ENCODE results near the gene BPTF. TPM values are rescaled to one million over a fixed set of nuclear protein-coding genes. Genes with fewer than 3 reads are reported as not detected.
A peak's percentile ranks its signal among the peaks of the same experiment; 100 is the strongest.
"Not testable (repeated sequence)": the region's sequence is repeated elsewhere in the genome, so short reads cannot be mapped to it uniquely, and the experiment has no call there.

The BPTF gene
- total RNA-seq, 1 donor from 2014 or later, result 76.6 TPM

DNA sequence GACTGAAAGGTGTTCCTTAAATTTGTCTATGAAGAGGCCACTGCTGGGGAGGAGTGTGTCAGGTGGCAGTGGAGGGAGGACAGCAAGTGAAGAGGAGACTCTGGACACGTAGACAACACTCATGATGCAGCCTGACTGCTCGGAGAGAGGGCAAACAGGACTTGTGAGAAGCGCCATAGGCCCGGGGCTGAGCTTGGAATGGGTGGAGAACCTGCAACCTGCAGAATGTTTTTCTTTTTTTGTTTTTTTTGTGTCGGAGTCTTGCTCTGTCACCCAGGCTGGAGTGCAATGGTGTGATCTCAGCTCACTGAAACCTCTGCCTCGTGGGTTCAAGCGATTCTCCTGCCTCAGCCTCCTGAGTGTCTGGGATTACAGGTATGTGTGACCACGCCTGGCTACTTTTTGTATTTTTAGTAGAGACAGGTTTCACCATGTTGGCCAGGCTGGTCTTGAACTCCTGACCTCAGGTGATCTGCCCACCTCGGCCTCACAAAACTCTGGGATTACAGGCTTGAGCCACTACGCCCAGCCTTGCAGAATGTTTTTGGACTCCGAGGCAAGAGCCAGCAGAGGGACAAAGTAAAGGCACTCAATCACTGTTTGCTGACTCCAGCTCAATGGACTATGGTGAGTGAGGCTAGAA, 189.9 kb downstream of the BPTF start:
- Mint-ChIP-seq H3K36me3 (ENCODE audit: low read depth) (no peaks in the 10 kb centered on the region), H3K9me3 (no peaks in the 10 kb centered on the region), H3K4me1 (ENCODE audit: low read depth) (peaks cover 16% of the 10 kb centered on the region), H3K4me3 (no peak overlapping the region), H3K27me3 (ENCODE audit: insufficient read depth) (peaks cover 20% of the 10 kb centered on the region), H3K27ac (no peak overlapping the region)
- intact Hi-C loops (cut with micrococcal nuclease), result no loop called here
- no peak for DNase-seq (ENCODE audit: low spot score)

- peaks cover 19% of the 10 kb centered on the region for H3K4me1 Mint-ChIP-seq (ENCODE audit: low read depth)
- H3K36me3 Mint-ChIP-seq (ENCODE audit: low read depth), result no peaks in the 10 kb centered on the region
- intact Hi-C loops (cut with micrococcal nuclease), result no loop called here
- H3K27ac Mint-ChIP-seq, result no peak overlapping the region
- peaks cover 17% of the 10 kb centered on the region for H3K27me3 Mint-ChIP-seq (ENCODE audit: insufficient read depth)
- H3K9me3 Mint-ChIP-seq, result no peaks in the 10 kb centered on the region
- H3K4me3 Mint-ChIP-seq, result no peak overlapping the region
- no peak for DNase-seq (ENCODE audit: low spot score)
Observed at GRCh38 chr17:68016838-68017237, 191.5 kb downstream of the BPTF start.

DNA sequence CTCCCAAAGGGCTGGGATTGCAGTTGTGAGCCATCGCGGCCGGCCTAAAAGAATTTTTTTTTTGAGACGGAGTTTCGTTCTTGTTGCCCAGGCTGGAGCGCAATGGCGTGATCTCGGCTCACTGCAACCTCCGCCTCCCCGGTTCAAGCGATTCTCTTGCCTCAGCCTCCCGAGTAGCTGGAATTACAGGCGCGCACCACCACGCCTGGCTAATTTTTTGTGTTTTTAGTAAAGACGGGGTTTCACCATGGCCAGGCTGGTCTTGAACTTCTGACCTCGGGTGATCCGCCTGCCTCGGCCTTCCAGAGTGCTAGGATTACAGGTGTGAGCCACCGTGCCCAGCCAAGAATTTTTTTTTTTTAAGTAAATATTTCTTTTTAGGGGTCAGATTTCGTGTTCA, 193.2 kb downstream of the BPTF start:
- H3K36me3 Mint-ChIP-seq (ENCODE audit: low read depth); intact Hi-C loops (cut with micrococcal nuclease); H3K4me3 Mint-ChIP-seq; H3K9me3 Mint-ChIP-seq; H3K27ac Mint-ChIP-seq; DNase-seq (ENCODE audit: low spot score): not testable (repeated sequence)
- Mint-ChIP-seq H3K4me1 (ENCODE audit: low read depth) (peaks cover 21% of the 10 kb centered on the region), H3K27me3 (ENCODE audit: insufficient read depth) (peaks cover 19% of the 10 kb centered on the region)

DNA sequence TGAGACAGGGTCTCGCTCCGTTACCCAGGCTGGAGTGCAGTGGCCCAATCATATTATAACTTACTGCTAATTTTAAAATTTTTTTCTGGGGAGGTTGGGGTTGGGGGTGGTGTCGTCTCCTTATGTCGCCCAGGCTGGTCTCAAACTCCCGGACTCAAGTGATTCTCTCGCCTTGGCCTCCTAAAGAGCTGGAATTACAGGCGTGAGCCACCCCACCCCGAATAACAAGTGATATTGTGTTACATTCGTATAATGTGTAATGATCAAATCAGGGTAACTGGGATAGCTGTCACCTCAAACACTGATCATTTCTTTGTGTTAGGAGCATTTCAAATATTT, 194.0 kb downstream of the BPTF start:
- DNase-seq (ENCODE audit: low spot score), result no peak
- H3K4me3 Mint-ChIP-seq, result peak overlapping the region; percentile 87
- H3K4me1 Mint-ChIP-seq (ENCODE audit: low read depth), result peaks cover 21% of the 10 kb centered on the region
- H3K36me3 Mint-ChIP-seq (ENCODE audit: low read depth), result no peaks in the 10 kb centered on the region
- intact Hi-C loops (cut with micrococcal nuclease), result loop anchor here (1.0 kb wide), 1 partner anchor 8 kb away; no protein-coding TSS in a partner anchor
- peaks cover 15% of the 10 kb centered on the region for H3K27me3 Mint-ChIP-seq (ENCODE audit: insufficient read depth)
- no peaks in the 10 kb centered on the region for H3K9me3 Mint-ChIP-seq
- peak overlapping the region; percentile 98 for H3K27ac Mint-ChIP-seq

DNA sequence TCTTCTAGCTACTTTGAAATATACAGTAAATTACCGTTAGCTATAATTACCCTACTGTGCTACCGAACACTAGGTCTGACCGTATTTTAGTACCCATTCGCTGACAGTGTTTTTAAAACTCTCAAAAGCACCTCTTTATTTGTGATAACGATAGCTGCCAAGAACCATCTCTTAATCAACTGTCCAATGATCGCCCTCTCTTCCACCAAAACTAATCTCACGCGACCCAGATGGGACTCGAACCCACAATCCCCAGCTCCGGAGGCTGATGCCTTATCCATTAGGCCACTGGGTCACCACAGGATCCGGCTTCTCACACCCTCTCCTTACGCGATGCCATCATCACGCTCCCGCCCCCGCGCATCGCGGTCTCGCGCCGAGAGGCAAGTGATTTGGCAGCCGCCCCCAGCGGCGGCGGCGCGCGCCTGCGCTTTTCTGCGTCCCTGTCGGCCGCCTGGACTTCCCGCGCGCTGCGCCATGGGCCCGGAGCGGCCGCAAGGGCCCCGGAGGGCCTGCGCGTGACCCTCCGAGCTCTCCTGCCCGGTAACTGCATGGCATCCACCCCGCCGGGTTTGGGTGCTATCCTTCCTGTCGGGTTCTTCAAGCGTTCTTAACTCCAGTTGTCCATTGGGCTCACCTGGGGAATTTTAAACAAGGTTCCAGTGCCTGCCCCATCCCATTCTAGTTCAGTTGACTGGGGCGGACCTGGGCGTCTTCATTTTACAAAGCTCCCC, 194.5 kb downstream of the BPTF start:
- intact Hi-C loops (cut with micrococcal nuclease), result loop anchor here (1.0 kb wide), 3 partner anchors 9 to 25 kb away; partner anchors contain the start of gene KPNA2
- peaks cover 16% of the 10 kb centered on the region for H3K27me3 Mint-ChIP-seq (ENCODE audit: insufficient read depth)
- no peaks in the 10 kb centered on the region for H3K9me3 Mint-ChIP-seq
- H3K4me3 Mint-ChIP-seq, result peak overlapping the region; percentile 87
- peak; percentile 96 for DNase-seq (ENCODE audit: low spot score)
- H3K27ac Mint-ChIP-seq, result peak overlapping the region; percentile 98
- peaks cover 21% of the 10 kb centered on the region for H3K4me1 Mint-ChIP-seq (ENCODE audit: low read depth)
- no peaks in the 10 kb centered on the region for H3K36me3 Mint-ChIP-seq (ENCODE audit: low read depth)

GRCh38 chr17:68020409-68020756, 195.1 kb downstream of the BPTF start:
- no peak for DNase-seq (ENCODE audit: low spot score)
- intact Hi-C loops (cut with micrococcal nuclease), result loop anchor here (1.0 kb wide), 2 partner anchors 15 to 25 kb away; partner anchors contain the start of gene KPNA2
- Mint-ChIP-seq H3K4me1 (ENCODE audit: low read depth) (peaks cover 21% of the 10 kb centered on the region), H3K27ac (peak overlapping the region; percentile 98), H3K9me3 (no peaks in the 10 kb centered on the region), H3K36me3 (ENCODE audit: low read depth) (no peaks in the 10 kb centered on the region), H3K4me3 (peak overlapping the region; percentile 87), H3K27me3 (ENCODE audit: insufficient read depth) (peaks cover 13% of the 10 kb centered on the region)

DNA sequence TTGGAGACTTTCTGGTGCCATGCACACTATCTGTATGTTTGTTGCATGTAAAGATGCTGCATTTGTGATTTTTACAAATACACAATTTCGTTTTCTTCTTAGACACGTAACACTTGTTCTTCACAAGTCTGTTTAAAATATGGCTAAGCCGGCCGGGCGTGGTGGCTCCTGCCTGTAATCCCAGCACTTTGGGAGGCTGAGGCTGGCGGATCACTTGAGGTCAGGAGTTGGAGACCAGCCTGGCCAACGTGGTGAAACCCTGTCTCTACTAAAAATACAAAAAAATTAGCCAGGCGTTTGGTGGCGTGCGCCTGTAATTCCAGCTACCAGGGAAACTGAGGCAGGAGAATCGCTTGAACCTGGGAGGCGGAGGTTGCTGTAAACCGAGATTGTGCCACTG, 195.5 kb downstream of the BPTF start:
- not testable (repeated sequence) for DNase-seq (ENCODE audit: low spot score); H3K36me3 Mint-ChIP-seq (ENCODE audit: low read depth); H3K27me3 Mint-ChIP-seq (ENCODE audit: insufficient read depth); H3K9me3 Mint-ChIP-seq
- intact Hi-C loops (cut with micrococcal nuclease), result loop anchor here (1.0 kb wide), 2 partner anchors 15 to 25 kb away; partner anchors contain the start of gene KPNA2
- Mint-ChIP-seq H3K4me3 (peak overlapping the region; percentile 87), H3K4me1 (ENCODE audit: low read depth) (peaks cover 21% of the 10 kb centered on the region), H3K27ac (peak overlapping the region; percentile 98)

DNA sequence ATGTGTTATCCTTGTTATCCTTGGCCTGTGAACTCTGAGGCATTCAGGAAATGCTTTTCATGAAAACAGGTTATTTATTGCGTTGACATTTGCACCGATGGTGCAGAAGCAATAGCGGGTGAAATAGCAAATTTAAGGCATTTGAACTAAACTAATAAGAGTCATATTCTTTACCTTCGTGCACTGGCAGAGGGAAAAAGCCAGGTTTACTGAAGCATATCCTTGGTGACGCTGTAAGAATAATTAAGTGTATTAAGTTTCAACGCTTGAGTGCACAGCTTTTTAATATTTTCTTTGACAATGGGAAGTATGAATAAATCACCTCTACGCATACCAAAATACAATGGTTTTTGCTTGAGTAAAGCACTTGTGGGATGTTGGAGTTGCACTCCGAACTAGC, 196.7 kb downstream of the BPTF start:
- intact Hi-C loops (cut with micrococcal nuclease), result no loop called here
- Mint-ChIP-seq H3K4me1 (ENCODE audit: low read depth) (peaks cover 21% of the 10 kb centered on the region), H3K4me3 (no peak overlapping the region), H3K27me3 (ENCODE audit: insufficient read depth) (peaks cover 17% of the 10 kb centered on the region), H3K9me3 (no peaks in the 10 kb centered on the region), H3K36me3 (ENCODE audit: low read depth) (no peaks in the 10 kb centered on the region), H3K27ac (no peak overlapping the region)
- DNase-seq (ENCODE audit: low spot score), result no peak

DNA sequence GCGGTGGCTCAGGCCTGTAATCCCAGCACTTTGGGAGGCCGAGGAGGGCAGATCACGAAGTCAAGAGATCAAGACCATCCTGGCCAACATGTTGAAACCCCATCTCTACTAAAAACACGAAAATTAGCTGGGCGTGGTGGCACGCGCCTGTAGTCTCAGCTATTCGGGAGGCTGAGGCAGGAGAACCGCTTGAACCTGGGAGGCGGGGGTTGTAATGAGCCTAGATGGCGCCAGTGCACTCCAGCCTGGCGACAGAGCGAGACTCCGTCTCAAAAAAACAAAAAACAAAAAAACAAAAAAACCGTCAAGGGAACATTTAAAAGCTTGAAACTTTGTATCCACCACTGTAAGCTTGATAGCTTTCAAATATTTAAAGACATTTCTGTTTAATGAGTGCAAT, 197.2 kb downstream of the BPTF start:
- not testable (repeated sequence) for H3K4me3 Mint-ChIP-seq
- H3K27me3 Mint-ChIP-seq (ENCODE audit: insufficient read depth), result peaks cover 17% of the 10 kb centered on the region

GRCh38 chr17:68029512-68030215, 204.4 kb downstream of the BPTF start:
- DNase-seq (ENCODE audit: low spot score), result no peak
- H3K27ac Mint-ChIP-seq, result no peak overlapping the region
- H3K27me3 Mint-ChIP-seq (ENCODE audit: insufficient read depth), result peaks cover 11% of the 10 kb centered on the region
- no peak overlapping the region for H3K4me3 Mint-ChIP-seq
- H3K4me1 Mint-ChIP-seq (ENCODE audit: low read depth), result no peaks in the 10 kb centered on the region
- no peaks in the 10 kb centered on the region for H3K9me3 Mint-ChIP-seq
- no peaks in the 10 kb centered on the region for H3K36me3 Mint-ChIP-seq (ENCODE audit: low read depth)
- intact Hi-C loops (cut with micrococcal nuclease), result no loop called here

More for the DNA sequence above, 197.2 kb downstream of the BPTF start:
- H3K27ac Mint-ChIP-seq; DNase-seq (ENCODE audit: low spot score); intact Hi-C loops (cut with micrococcal nuclease); H3K36me3 Mint-ChIP-seq (ENCODE audit: low read depth); H3K9me3 Mint-ChIP-seq: not testable (repeated sequence)
- H3K4me1 Mint-ChIP-seq (ENCODE audit: low read depth), result peaks cover 21% of the 10 kb centered on the region

Other genes with a start within 250 kb of the BPTF start
- 107 and 118 TPM in 2 replicates for gene NOL11, start 107.6 kb upstream of the BPTF start, total RNA-seq
- 23.7 and 24.9 TPM in 2 replicates for gene C17orf58, start 171.0 kb downstream of the BPTF start, total RNA-seq
- gene KPNA2, start 210.2 kb downstream of the BPTF start, total RNA-seq, result 205 and 224 TPM in 2 replicates

All from activated T-helper 1 cell treated with anti-CD3 and anti-CD28 coated beads, Interleukin-12 subunit alpha, Interleukin-12 subunit beta, Interleukin-2, Interleukin-4 antibody, amounts not matched to agents 30 ng/mL and 10 ng/mL and 1 ng/mL, durations not matched to agents 14 hours and 24 hours and 36 hours (primary cell).